GM12878 (cell line): Measurements from ENCODE around the gene CREB5. TPM values are rescaled to one million over a fixed set of nuclear protein-coding genes. Genes with fewer than 3 reads are reported as not detected.

Source experiments
- E4F1 ChIP-seq: fragments of 450-650 bp; IDR thresholded peaks from 2 replicates; pipeline ENCODE4 v1.6.1; 2018; ENCODE audit warnings: borderline replicate concordance, mild to moderate bottlenecking; ENCODE audit not compliant: partially characterized antibody
- JUND ChIP-seq: IDR thresholded peaks from 2 replicates; pipeline ENCODE4 v1.6.1; 2012; ENCODE audit warnings: low read depth, mild to moderate bottlenecking, low read length, improper control_type of control experiment, moderate library complexity
- KDM1A ChIP-seq: fragments of 200-600 bp; sonication (generic); IDR thresholded peaks from 2 replicates; pipeline ENCODE4 v1.6.1; 2016; ENCODE audit warnings: borderline replicate concordance
- NFIC ChIP-seq: IDR thresholded peaks from 2 replicates; pipeline ENCODE4 v1.6.1; 2012; ENCODE audit warnings: low read depth, mild to moderate bottlenecking, inconsistent platforms, low read length, moderate library complexity
- NFYA ChIP-seq: IDR thresholded peaks from 2 replicates; pipeline ENCODE4 v1.6.1; 2011; ENCODE audit warnings: low read depth, mild to moderate bottlenecking, low read length, improper control_type of control experiment, borderline replicate concordance
- NKRF ChIP-seq: fragments of 450-650 bp; conservative IDR thresholded peaks from 2 replicates; pipeline ENCODE4 v1.6.1; 2017; ENCODE audit warnings: mild to moderate bottlenecking, moderate library complexity
- RB1 ChIP-seq: fragments of 450-650 bp; formaldehyde crosslinking; IDR thresholded peaks from 2 replicates; pipeline ENCODE4 v1.6.1; 2017; ENCODE audit warnings: mild to moderate bottlenecking, borderline replicate concordance
- RELB ChIP-seq: fragments of 450-650 bp; IDR thresholded peaks from 2 replicates; pipeline ENCODE4 v1.6.1; 2017; ENCODE audit warnings: low read depth, mild to moderate bottlenecking, moderate library complexity
- SKIL ChIP-seq: fragments of 450-650 bp; IDR thresholded peaks from 2 replicates; pipeline ENCODE4 v1.6.1; 2017; ENCODE audit warnings: mild to moderate bottlenecking, low read depth, inconsistent platforms; ENCODE audit not compliant: poor library complexity, severe bottlenecking
- SPI1 ChIP-seq: IDR thresholded peaks from 2 replicates; pipeline ENCODE4 v1.6.1; 2011; ENCODE audit warnings: low read depth, mild to moderate bottlenecking, low read length, moderate library complexity, borderline replicate concordance; ENCODE audit not compliant: insufficient read depth
- SREBF1 ChIP-seq: IDR thresholded peaks from 2 replicates; pipeline ENCODE4 v1.6.1; 2012; ENCODE audit warnings: mild to moderate bottlenecking, low read length
- USF2 ChIP-seq: IDR thresholded peaks from 2 replicates; pipeline ENCODE4 v1.6.1; 2011; ENCODE audit warnings: low read depth, low read length, improper control_type of control experiment, borderline replicate concordance
- YBX1 ChIP-seq: fragments of 450-650 bp; IDR thresholded peaks from 2 replicates; pipeline ENCODE4 v1.6.1; 2016; ENCODE audit warnings: antibody characterized with exemption
- ZNF687 ChIP-seq: fragments of 450-650 bp; IDR thresholded peaks from 2 replicates; pipeline ENCODE4 v1.6.1; 2017; ENCODE audit warnings: mild to moderate bottlenecking, moderate library complexity
- polyA plus RNA-seq, 11 experiments: library from polyadenylated mRNA; depleted of rRNA in 4 of 11; unstranded in 6 of 11; stranded (reverse) in 5 of 11; fragments of >200 nt; fragmentation: Nextera tagmentation in 4 of 11; fragmentation: Illumina TruSeq in 1 of 11; extraction: Ambion mirVana in 4 of 11; extraction: Trizol in 1 of 11; gene quantifications; 1 replicate in 1 of 11; 2 replicates in 10 of 11; pipeline versions ENCODE4 v1.2.1 to v1.2.3, GENCODE V29; 2011 to 2016; ENCODE audit warnings: inconsistent platforms in 2 of 11, missing spikeins in 2 of 11, low read depth in 1 of 11
- total RNA-seq, 4 experiments: library from RNA; depleted of rRNA in 3 of 4; stranded (reverse); fragments of >200 nt in 3 of 4; fragmentation: Illumina TruSeq in 1 of 4; extraction: Trizol in 1 of 4; gene quantifications; 2 replicates each; pipeline versions ENCODE4 v1.2.1 to v1.2.3, GENCODE V29; 2013 to 2021

Gene CREB5
- total and polyA plus RNA-seq, 10 of the 15 experiments (the other 5 are each of a cell fraction or from before 2014, with no cell fraction given), result 12.9 to 74.1 (median 53.0) TPM

GRCh38 chr7:28442540-28443420 lies 30.5 kb downstream of the CREB5 start (continued):
- TF ChIP-seq ZNF687 (no peak), RB1 (no peak), E4F1 (no peak), JUND (peak; percentile 49; the same call in 1 of the 2 replicates), USF2 (no peak), NKRF (no peak), YBX1 (no peak), NFYA (no peak), RELB (no peak), SREBF1 (no peak), SKIL (peak; percentile 59), SPI1 (peak; percentile 81), KDM1A (no peak), NFIC (peak; percentile 95; the same call in 1 of the 2 replicates)
